HG03378 (cell line): ENCODE data around the gene ITGB5.
"Not testable (repeated sequence)": the region's sequence is repeated elsewhere in the genome, so short reads cannot be mapped to it uniquely, and the experiment has no call there.

Experiments used
- ATAC-seq: cut with Tn5 transposase; IDR thresholded peaks from one replicate; pipeline ENCODE4 v1.9.1; 2021; ENCODE audit warnings: mild to moderate bottlenecking, moderate library complexity; ENCODE audit not compliant: unreplicated experiment

Gene ITGB5

GRCh38 chr3:124791142-124791541 lies 96.0 kb downstream of the ITGB5 start:
- no peak for ATAC-seq

GRCh38 chr3:124789103-124789502 lies 98.1 kb downstream of the ITGB5 start:
- not testable (repeated sequence) for ATAC-seq

DNA sequence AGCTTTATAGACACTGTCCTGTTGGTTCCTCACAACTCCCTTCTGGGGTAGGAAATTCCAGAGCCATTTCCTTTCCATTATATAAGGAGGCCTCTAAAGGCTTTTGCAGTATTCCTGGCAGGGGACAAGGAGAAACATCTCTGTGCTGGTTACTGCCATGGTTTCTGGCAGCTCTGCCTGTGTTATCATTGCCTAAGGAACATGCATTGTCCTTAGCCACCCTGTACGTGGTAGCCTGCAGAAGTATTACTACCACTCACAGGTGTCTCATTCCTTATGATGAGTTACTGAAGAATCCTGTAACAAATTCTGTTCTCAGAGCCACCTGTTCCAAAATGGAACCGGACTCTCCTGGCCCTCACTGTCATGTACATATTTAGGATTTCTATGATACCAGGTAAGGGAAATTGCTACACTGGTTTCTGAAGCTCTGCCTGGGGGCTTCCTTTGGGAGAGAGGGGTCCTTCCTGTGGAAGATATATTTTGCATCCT lies 98.9 kb downstream of the ITGB5 start:
- ATAC-seq: no peak

DNA sequence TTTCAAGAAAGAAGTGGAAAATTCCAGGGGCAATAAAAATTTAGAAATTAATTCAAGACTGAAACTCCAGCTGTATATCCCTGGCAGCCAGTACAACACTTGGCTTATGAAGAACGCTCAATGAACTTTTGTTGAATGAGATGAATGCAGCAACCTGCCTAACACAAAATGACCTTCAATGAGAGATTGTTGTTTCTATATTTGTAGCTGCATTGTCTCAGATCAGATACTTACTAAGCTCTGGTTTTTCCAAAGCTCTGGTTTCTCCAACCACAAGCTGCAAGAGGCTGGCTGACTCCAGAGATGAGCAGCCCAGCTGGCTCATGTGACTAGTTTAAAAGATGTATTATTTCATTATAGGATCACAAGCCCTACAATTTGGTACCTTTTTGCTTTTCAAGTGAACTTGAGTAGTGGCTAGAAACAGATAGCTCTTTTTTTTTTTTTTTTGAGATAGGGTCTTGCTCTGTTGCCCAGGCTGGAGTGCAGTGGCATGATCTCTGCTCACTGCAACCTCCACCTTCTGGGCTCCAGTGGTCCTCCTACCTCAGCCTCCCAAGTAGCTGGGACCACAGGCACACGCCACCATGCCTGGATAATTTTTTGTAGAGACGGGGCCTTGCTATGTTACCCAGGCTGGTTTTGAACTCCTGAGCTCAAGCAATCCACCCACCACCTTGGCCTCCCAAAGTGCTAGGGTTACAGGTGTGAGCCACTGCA lies 99.5 kb downstream of the ITGB5 start:
- ATAC-seq: no peak

- ATAC-seq: no peak
Measured at GRCh38 chr3:124786511-124787241, 100.5 kb downstream of the ITGB5 start.

DNA sequence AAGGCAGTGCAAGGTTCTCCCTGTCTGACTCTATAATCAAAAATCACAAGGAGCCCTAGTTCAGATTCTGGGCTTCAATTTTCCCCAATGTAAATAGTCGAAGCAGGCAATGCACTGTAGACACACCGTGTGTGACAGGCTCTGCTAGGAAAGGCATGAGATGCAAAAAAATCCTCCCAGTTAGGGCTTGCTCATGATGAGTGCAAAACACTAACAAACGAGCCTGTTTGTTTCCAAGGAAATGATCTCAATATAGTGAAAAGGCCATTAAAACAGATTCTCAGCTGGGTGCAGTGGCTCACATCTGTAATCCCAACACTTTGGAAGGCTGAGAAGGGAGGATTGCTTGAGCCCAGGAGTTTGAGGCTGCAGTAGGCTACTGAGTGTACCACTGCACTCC lies 101.2 kb downstream of the ITGB5 start:
- ATAC-seq: no peak

DNA sequence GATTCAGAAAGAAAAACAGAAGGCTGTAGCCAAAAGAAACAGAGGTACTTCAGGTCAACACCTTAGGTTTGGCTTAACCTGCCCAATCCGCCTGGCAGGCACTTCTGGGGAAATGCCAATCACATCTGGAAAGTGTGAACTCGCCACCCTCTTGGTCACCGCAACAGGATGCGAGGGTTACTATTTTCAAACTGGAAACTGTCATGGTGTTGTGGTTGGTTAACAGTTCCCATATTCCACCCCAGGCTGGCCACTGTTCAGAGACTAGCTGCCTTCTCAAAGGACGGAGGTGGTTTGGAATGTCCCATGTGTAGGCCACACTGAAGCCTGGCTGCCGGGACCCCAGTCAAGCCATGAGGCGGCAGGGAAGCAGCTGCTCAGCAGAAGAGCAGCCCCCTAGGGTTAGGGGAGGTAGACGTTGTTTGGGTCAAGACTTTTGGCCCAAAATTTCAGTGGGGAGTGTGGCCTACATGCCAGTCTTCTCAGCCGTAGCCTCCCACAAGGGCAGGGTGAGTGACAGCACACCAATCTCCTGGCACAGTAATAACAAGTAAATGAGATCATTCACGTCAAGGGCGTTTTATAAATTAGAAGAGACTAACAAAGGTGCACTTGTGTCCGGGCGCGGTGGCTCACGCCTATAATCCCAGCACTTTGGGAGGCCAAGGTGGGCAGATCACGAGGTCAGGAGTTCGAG lies 102.3 kb downstream of the ITGB5 start:
- peak; percentile 61 for ATAC-seq

GRCh38 chr3:124783696-124784095 lies 103.5 kb downstream of the ITGB5 start:
- no peak for ATAC-seq

- not testable (repeated sequence) for ATAC-seq
Measured at GRCh38 chr3:124782377-124782712, 104.8 kb downstream of the ITGB5 start.

DNA sequence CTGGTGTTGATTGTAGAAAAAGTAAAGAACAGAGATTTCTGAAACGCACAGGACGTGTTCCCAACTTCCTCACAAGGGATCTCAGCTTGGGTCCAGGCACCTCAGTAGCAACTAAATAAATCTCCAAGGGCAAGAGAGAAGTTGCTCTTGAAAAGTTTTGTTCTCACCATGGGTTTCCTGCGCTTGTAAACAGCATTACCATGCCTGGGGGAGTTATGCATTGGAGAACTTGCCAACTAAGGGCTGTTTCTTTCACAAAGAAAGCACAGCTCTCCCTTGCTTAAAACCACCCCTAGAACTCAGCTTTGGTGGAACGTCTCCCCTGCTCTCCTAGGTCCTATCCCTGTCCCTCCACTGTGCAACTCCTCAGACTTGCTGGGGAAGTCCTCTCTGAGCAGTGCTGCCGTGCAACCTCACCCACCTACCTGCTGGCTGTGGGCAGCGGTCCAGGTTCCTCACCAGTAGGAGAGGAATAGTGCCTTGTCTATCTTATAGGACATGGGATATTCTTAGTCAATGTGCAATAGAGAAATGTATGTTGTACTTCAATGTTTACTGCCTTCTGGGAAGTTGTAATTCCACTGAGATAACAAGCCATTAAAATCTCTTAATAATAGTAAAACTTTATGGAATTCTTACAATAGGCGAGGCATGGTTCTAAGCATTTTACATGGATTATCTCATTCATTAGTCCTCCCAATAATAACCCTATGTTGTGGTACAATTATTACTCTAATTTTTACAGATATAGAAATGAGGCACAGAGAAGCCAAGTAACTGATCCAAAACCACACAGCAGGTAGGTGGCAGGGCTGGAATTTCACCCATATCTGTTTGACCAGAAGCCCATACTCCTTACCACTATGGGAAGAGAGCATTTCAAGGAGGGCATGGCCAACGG lies 105.4 kb downstream of the ITGB5 start:
- no peak for ATAC-seq

GRCh38 chr3:124780761-124781475 lies 106.2 kb downstream of the ITGB5 start:
- no peak for ATAC-seq

DNA sequence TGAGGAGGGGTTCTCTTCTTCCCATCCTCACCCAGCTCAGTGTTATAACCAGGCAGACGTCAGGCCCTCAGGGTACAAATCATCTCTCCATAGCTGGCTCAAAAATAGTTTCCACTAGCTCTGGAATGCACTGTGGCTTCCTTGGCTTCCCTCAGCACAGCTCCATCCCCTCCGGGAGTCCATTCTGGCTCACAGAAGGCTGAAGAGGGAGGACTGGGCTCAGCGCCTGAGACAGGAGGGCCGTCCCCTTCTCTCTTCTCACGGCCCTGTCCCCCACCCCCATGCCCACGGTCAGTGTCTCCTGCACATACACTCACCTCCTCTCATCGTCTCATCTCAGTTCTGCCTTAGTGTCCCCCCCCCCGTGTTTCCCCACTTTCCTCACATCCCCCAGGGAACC lies 106.8 kb downstream of the ITGB5 start:
- ATAC-seq: no peak

GRCh38 chr3:124779751-124780191 lies 107.4 kb downstream of the ITGB5 start:
- no peak for ATAC-seq

DNA sequence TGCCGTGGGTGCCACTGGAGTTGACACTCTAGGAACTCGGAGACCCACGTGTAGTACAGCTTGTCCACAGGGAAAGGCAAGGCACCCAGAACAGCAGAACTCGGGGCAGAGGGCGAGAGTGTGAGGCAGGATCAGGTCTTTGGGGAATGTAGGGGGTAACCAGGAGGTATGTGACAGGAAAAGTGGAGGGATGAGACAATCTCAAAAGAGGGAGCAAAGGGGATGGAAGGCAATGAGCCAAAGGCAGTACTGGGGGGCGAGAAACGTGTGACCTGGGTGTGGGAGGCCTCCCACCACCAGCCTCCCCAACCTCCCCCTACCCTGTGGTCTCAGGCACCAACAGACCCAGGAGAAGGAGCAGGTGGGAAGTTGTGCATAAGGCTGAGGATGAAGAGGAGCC lies 108.0 kb downstream of the ITGB5 start:
- ATAC-seq: no peak

GRCh38 chr3:124777762-124778470 lies 109.2 kb downstream of the ITGB5 start:
- no peak for ATAC-seq

DNA sequence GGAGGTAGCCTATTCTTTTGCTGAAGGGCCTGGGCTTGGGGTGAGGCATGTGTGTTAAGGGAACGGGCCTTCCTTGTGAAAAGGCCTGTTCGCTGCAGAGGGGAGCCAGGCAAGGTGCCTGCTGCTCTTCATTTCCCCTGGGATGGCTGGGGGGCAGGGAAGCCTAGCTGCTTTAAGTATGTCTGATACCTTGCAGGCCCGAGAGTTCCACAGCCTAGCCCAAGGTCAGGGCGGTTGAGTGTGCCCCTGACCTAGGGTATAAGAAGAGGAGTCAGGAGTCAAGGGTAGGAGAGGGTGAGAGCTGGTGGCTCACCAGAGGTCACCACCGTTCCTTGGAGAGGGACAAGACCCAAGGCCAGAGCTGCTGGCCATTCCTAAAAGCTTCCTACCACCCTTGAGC lies 110.3 kb downstream of the ITGB5 start:
- ATAC-seq: no peak

DNA sequence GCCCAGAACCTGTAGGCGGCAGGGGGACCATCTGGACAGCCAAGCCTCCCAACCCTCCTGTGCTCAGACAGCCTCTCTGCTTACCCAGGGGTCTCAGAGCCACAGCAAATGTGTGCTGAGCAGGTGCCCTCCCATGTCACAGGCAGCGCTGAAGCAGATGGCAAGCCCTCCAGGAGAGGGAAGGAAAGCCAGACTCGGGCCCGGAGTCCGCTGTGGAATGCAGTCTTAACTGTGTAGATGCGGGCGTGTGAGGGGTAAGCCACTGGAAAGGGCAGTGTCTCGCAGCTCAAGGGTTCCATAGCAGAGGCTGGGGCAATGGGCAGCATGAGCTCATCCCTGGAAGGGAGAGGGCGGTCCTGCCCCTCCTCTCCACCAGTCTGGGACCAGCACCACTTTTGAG lies 111.3 kb downstream of the ITGB5 start:
- no peak for ATAC-seq

DNA sequence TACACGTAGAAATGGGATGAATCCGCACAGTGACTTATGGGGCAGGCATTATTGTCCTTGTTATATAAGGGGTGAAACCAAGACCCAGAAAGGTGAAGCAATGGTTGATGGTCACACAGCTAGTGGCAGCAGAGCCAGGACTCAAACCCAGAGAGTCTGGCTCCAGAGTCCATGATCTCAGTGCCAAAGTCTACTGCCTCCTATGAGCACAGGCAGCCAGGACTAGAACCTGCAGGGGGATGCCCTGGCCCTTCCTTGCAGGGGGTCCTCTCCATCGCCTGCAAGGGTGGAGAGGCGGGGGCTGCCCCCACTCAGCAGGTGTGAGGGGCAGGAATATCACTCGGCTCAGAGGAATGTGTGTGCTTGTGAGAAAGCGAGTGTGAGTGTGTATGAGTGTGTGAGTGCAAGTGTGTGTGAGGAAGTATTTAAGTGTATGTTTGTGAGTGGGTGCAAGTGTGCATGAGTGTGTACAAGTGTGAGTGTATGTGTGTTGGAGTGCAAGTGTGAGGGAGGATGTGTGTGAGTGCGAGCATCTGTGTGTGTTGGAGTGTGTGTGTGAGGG lies 112.2 kb downstream of the ITGB5 start:
- ATAC-seq: no peak

DNA sequence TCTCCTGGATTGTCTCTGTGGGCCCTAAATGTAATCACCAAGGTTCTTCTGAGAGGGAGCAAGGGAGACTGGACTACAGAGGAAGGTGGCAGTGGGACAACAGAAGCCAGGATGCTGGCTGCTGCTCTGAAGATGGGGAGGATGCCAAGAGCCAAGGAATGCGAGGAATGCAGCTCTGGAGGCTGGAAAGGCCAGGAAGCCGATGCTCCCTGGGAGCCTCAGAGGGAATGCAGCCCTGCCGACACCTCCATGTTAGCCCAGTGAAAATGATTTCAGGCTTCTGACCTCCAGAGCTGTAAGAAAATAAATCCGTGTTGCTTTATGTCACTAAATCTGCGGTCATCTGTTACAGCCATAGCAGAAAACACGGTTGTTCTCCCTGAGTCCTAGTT lies 112.8 kb downstream of the ITGB5 start:
- ATAC-seq: no peak
